HT-29 (cell line): ENCODE measurements around the gene PNCK. TPM values are rescaled to one million over a fixed set of nuclear protein-coding genes. Genes with fewer than 3 reads are reported as not detected.
"Not testable (repeated sequence)": the region's sequence is repeated elsewhere in the genome, so short reads cannot be mapped to it uniquely, and the experiment has no call there.

ENCODE experiments used
- DNase-seq: peaks from one replicate; pipeline ENCODE4 v3.0.0-alpha.2; 2015; ENCODE audit warnings: low spot score
- total RNA-seq: library from RNA; depleted of rRNA; stranded (reverse); fragments of >200 nt; shearing (Covaris generic); gene quantifications from 2 replicates; pipeline ENCODE4 v1.2.3, GENCODE V29; 2014

PNCK gene
- total RNA-seq, 1 experiment from 2014 or later: 0.99 TPM

DNA sequence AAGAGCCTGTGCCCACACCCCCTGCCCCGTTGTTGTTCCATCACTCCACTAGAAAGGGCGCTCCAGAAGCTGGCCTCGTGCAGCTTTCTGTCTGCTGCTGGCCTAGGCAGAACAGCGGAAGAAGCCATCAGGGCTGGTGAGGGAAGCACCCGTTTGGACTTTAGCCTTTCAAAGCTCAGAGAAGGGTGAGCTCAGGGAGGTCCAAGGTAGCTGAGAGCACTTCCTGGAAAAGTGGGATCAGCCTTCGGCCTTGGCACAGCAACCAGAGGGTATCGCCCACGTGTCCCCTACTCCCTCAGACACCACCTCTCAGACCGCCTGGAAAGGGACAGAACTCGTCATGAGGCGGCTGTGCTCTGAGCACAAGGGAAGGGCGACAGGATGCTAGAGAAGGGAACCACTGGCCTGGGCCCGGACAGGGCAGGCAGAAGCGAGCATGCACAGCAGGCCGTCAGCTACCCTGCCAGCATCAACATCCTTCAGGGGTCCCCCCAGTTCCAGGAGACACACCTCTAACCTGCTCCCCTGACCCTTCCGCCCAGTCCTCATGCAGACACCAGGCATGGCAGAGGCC, 25.7 kb upstream of the PNCK start:
- peak; percentile 81 for DNase-seq

GRCh38 chrX:153697924-153698865, 24.6 kb upstream of the PNCK start:
- DNase-seq: no peak

GRCh38 chrX:153696986-153697722, 23.5 kb upstream of the PNCK start:
- DNase-seq: not testable (repeated sequence)

GRCh38 chrX:153696538-153696937, 22.9 kb upstream of the PNCK start:
- not testable (repeated sequence) for DNase-seq

GRCh38 chrX:153696100-153696499, 22.5 kb upstream of the PNCK start:
- no peak for DNase-seq

GRCh38 chrX:153694687-153695270, 21.2 kb upstream of the PNCK start:
- no peak for DNase-seq

DNA sequence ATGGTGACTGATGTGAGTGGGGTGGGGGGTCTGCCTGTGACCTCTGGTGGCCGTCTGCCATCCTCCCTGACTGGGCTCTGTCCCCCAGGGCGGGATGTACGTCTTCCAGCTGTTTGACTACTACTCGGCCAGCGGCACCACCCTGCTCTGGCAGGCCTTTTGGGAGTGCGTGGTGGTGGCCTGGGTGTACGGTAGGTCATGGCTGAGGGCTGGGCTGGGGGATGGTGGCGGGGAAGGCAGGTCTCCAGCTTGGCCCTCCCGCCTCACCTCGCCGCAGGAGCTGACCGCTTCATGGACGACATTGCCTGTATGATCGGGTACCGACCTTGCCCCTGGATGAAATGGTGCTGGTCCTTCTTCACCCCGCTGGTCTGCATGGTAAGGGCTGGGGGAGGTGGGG, 20.6 kb upstream of the PNCK start:
- DNase-seq: not testable (repeated sequence)

GRCh38 chrX:153693216-153694086, 19.8 kb upstream of the PNCK start:
- DNase-seq: no peak

GRCh38 chrX:153692611-153693156, 19.1 kb upstream of the PNCK start:
- DNase-seq: no peak

DNA sequence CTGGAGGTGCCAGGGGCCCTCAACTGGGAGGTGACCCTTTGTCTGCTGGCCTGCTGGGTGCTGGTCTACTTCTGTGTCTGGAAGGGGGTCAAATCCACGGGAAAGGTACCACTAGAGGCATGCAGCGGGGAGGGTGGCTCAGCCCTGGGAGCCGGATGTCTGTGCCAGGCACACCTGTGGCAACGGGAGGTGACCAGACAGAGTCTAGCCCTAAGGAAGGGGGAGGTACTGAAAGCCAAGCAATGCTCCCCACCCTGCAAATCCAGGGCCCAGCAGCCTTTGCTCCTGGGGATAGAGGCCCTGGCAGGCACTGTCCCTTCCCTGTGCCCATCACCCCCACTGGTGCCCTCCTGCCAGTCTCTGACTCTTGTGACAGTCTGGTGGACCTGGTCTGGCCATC, 18.4 kb upstream of the PNCK start:
- DNase-seq: no peak

DNA sequence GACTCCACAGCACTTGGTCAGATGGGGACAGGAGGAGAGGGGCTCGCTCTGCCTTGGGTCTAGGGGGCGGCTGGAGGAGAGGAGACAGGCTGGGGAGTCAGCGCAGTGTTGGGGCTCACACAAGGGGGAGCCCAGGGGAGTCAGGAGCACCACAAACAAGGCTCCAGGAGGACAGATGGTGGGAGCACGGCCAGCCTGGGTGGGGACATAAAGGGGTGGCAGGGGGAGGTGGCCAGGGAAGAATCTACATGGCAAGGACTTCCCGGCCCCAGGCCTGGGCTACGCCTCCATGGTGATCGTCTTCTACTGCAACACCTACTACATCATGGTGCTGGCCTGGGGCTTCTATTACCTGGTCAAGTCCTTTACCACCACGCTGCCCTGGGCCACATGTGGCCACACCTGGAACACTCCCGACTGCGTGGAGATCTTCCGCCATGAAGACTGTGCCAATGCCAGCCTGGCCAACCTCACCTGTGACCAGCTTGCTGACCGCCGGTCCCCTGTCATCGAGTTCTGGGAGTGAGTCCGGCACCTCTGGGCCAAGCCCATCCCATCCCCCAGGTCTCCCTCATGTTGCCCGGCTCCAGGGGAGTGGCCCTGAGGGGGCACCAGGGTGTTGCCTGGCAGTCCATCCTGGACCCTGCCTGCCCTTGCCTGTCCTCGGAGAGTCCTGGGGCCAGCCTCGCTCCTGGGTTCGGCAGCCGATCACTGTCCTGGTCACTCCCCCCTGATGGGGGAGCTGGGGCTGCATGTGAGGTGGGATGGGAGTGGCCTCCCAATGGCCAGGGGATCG, 17.6 kb upstream of the PNCK start:
- not testable (repeated sequence) for DNase-seq

DNA sequence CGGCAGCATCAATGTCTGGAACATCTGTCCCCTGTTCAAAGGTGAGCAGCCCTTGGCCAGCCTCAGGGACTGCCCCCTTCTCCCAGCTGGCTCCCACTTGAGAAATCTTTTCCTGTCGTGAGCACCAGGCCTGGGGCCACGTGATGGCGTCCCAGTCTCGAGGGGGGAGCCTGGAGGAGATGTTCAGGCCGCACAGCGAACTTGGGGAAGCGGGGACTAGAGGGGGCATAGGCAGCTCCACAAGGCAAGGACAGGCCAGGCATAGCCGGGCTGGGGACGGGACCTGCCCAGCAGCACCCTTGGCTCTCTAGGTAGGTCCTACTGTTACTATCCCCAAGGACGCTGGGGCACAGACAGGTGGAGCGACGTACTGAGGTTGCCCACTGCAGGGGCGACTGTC, 16.9 kb upstream of the PNCK start:
- no peak for DNase-seq

DNA sequence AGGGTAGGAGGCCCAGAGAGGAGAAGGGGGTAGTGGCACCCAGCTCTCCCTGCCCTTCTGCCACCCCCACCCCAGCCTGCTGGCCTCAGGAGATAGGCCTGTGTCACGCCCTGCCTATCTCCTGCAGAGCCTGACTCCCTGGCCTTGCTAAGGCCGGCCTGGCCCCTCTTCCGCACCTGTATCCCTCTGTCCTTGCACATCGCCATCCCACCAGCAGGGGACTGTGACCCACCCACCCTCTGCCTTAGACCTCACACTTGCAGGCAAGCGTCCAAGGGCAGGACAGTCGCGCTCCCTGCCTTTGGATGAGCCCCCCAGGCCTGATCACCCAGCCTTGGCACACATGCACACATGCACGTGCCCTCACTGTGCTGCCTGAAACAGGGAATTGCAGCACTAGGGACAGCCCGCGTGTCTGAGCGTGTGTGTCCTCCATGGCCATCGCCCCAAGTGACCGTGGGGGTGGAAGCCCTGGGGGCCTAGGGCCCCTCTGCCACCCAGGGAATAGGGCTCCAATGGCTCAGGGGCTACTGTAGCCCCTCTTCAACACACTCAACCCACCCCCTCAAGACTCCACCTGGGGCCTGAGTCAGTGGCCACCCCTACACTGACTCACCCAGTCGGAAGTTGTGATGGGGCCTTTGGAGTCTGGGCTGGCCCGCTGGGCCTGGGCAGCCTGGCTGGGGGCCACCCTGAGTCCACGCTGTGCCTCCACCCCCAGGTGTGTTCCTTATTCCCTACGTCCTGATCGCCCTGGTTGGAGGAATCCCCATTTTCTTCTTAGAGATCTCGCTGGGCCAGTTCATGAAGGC, 16.2 kb upstream of the PNCK start:
- DNase-seq: peak; percentile 62

GRCh38 chrX:153688911-153689590, 15.4 kb upstream of the PNCK start:
- DNase-seq: peak; percentile 69

- DNase-seq: no peak
Measured at GRCh38 chrX:153688506-153688905, 14.9 kb upstream of the PNCK start.

DNA sequence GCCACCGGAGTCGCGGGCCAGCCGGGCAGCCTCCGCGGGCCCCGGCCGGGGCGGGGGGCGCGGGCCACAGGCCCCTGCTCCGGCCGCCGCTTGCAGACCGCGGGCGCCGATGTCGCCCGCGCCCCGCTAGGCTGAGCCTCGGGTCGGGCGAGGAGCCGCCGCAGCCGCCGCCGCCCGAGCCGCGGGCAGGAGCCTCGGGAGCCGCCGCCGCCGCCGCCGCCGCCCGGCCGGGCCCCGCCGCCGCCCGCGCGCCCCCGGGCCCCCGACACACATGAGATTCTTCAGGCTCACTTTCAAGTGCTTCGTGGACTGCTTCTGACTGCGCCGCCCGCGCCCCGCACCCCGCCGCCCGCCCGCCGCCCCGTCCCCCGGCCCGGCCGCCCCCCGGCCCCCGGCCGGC, 14.5 kb upstream of the PNCK start:
- DNase-seq: no peak

DNA sequence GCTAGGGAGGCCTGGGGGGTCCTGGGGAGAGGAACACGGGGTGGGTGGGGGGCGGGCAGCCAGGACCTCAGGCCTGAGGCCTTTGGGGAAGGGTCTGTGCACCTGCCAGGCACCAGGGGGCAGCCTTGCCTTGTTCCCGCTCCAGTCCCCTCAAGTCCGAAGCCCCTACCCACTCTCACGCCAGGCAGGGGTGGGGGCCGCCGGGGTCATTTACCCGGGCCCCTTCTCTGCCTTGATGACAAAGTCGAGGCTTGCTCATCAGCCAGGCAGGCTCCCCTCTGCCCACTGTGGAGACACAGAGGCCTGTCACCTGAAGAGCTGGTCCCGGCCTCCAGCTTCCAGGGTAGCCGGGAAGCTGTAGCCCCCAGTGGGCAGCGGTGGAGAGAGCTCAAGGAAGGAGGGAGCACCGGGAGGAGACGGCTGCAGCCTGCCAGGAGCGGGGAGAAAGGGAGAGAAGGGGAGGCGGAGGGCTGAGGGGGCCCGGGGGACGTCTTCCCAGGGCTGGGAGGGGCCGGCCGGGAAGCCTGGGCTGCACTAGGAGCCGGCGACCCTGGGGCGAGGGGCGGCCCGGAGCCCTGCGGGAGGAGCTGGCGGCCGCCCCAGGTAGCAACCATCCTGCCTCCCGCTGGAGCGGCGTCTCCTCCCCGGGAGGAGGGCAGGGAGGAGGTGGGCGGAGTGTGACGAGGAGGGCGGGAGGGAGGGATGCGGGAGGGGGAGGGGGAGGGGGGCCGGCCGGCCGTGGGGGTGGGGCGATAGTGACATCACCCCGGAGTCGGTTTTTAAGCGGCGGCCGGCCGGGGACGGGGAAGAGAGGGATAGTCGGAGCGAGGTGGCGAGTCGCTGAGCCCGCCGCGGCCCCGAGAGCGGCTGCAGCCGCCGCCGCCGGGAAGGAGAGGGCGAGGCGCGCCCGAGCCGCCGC, 13.8 kb upstream of the PNCK start, which contains the start of gene SLC6A8:
Gene SLC6A8 (plus strand): TSS at position 806 of the 919 bp plus-strand sequence. CDS start 649 bp downstream, outside the sequence.
- peak; percentile 61 for DNase-seq
